ENCODE measurements around the gene PSKH1. TPM values are rescaled to one million over a fixed set of nuclear protein-coding genes. Genes with fewer than 3 reads are reported as not detected.

The PSKH1 gene
- total RNA-seq, 6 donors from 2014 or later, result 21.9 to 36.5 (median 31.5) TPM

- ATAC-seq (ENCODE audit: low FRiP score in 2 of 2) (no peak), DNase-seq (no peak)
- Histone ChIP-seq H3K9me3 (no peaks in the 10 kb centered on the region), H3K36me3 (peaks cover 50 to 99% (median 91%) of the 10 kb centered on the region in 4 donors), H3K4me3 (no peak overlapping the region), H3K27ac (no peak overlapping the region), H3K27me3 (no peaks in the 10 kb centered on the region), H3K4me1 (peaks cover 0 to 2% (median under 1%) of the 10 kb centered on the region in 4 donors)
- WGBS, 2 donors, result 91% methylated on average over 11 of the region's 11 CpGs; no CpG with 5 or more reads in 1 of the 2 donors
- no peak for TF ChIP-seq CTCF (IDR thresholded peaks at IDR 0.05)
Observed at GRCh38 chr16:67949645-67950044, 56.6 kb downstream of the PSKH1 start.

GRCh38 chr16:67950335-67950843, 57.3 kb downstream of the PSKH1 start:
- TF ChIP-seq POLR2A (IDR thresholded peaks at IDR 0.05), result no peak
- no peak for TF ChIP-seq EP300 (IDR thresholded peaks at IDR 0.05)
- 79 to 90% methylated on average over 6 to 8 of the region's 16 CpGs for WGBS, 2 donors
- H3K27ac ChIP-seq, result no peak overlapping the region
- no peaks in the 10 kb centered on the region for H3K9me3 ChIP-seq
- no peak overlapping the region for H3K4me3 ChIP-seq
- DNase-seq, result peak in 1 of 2 donors; percentile 41
- no peaks in the 10 kb centered on the region for H3K27me3 ChIP-seq
- no peaks in the 10 kb centered on the region for H3K4me1 ChIP-seq
- no peak for ATAC-seq (ENCODE audit: low FRiP score in 2 of 2)
- H3K36me3 ChIP-seq, result peaks cover 46 to 99% (median 90%) of the 10 kb centered on the region in 4 donors

GRCh38 chr16:67951485-67951884, 58.4 kb downstream of the PSKH1 start:
- ATAC-seq (ENCODE audit: low FRiP score in 2 of 2), result peak in 1 of 2 donors; percentile 6
- H3K9me3 ChIP-seq, result no peaks in the 10 kb centered on the region
- H3K4me3 ChIP-seq, result no peak overlapping the region
- H3K36me3 ChIP-seq, result peaks cover 37 to 99% (median 87%) of the 10 kb centered on the region in 4 donors
- DNase-seq, result no peak
- peak overlapping the region in 1 of 4 donors; percentile 32 for H3K27ac ChIP-seq
- H3K27me3 ChIP-seq, result no peaks in the 10 kb centered on the region
- H3K4me1 ChIP-seq, result no peaks in the 10 kb centered on the region
- WGBS, 2 donors, result 75 to 86% methylated on average over 12 of the region's 12 CpGs
- TF ChIP-seq POLR2AphosphoS5 (IDR thresholded peaks at IDR 0.05) (no peak), CTCF (IDR thresholded peaks at IDR 0.05) (no peak), EP300 (IDR thresholded peaks at IDR 0.05) (no peak), POLR2A (IDR thresholded peaks at IDR 0.05) (no peak)

GRCh38 chr16:67953641-67954375, 60.8 kb downstream of the PSKH1 start:
- DNase-seq (no peak), ATAC-seq (ENCODE audit: low FRiP score in 2 of 2) (no peak)
- WGBS, 2 donors, result 79 to 90% methylated on average over 3 to 8 of the region's 8 CpGs
- H3K4me3 ChIP-seq, result no peak overlapping the region
- H3K9me3 ChIP-seq, result no peaks in the 10 kb centered on the region
- TF ChIP-seq EP300 (IDR thresholded peaks at IDR 0.05) (no peak), CTCF (IDR thresholded peaks at IDR 0.05) (no peak), POLR2AphosphoS5 (IDR thresholded peaks at IDR 0.05) (no peak), POLR2A (IDR thresholded peaks at IDR 0.05) (no peak)
- peaks cover 2 to 8% (median 4%) of the 10 kb centered on the region in 4 donors for H3K4me1 ChIP-seq
- no peaks in the 10 kb centered on the region for H3K27me3 ChIP-seq
- H3K36me3 ChIP-seq, result peaks cover 29 to 99% (median 74%) of the 10 kb centered on the region in 4 donors
- H3K27ac ChIP-seq, result peak overlapping the region in 1 of 4 donors; percentile 14

GRCh38 chr16:67954421-67955196, 61.6 kb downstream of the PSKH1 start:
- Histone ChIP-seq H3K27ac (peak overlapping the region in 1 of 4 donors; percentile 14), H3K36me3 (peaks cover 21 to 99% (median 70%) of the 10 kb centered on the region in 4 donors), H3K4me3 (no peak overlapping the region), H3K9me3 (no peaks in the 10 kb centered on the region), H3K27me3 (no peaks in the 10 kb centered on the region), H3K4me1 (peaks cover 8 to 15% (median 11%) of the 10 kb centered on the region in 4 donors)
- TF ChIP-seq EP300 (IDR thresholded peaks at IDR 0.05) (no peak), POLR2A (IDR thresholded peaks at IDR 0.05) (no peak), POLR2AphosphoS5 (IDR thresholded peaks at IDR 0.05) (no peak), CTCF (IDR thresholded peaks at IDR 0.05) (no peak)
- DNase-seq (no peak), ATAC-seq (ENCODE audit: low FRiP score in 2 of 2) (no peak)
- WGBS, 2 donors, result 89 to 92% methylated on average over 4 to 10 of the region's 10 CpGs
